VCaP (cell line): Measurements from ENCODE around the gene GRIN2A.

Experiments
- H3K27ac ChIP-seq: fragments of 450-650 bp; 2 replicates; pipeline ENCODE4 v1.5.1; 2017
- TF ChIP-seq, protein P1 (sequence below): fragments of 450-650 bp; conservative IDR thresholded peaks from 2 replicates; pipeline ENCODE4 v1.5.1; 2017; ENCODE audit warnings: mild to moderate bottlenecking, moderate library complexity

Gene GRIN2A

GRCh38 chr16:9807302-9807701 is 374.9 kb downstream of the GRIN2A start:
- H3K27ac ChIP-seq, result no peak overlapping the region

DNA sequence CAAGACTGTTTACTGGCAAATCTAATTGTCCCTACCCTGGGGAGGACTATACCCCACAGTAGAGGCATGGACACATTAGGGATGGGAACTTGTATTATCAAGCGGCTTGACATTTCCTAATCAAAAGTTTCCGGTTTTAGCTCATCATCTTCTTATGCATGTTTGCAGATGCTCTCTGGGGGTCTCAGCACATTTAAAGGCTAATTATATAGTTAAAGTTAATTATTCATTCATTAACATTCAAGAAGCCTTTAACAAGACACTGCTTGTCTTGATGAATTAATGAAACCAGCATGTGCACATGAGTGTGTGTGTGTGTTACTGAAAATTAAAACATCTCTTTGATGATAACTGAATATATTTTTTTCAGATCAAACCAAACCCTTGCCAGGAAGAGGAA is 377.1 kb downstream of the GRIN2A start:
- no peak overlapping the region for H3K27ac ChIP-seq
- TF ChIP-seq, protein P1, sequence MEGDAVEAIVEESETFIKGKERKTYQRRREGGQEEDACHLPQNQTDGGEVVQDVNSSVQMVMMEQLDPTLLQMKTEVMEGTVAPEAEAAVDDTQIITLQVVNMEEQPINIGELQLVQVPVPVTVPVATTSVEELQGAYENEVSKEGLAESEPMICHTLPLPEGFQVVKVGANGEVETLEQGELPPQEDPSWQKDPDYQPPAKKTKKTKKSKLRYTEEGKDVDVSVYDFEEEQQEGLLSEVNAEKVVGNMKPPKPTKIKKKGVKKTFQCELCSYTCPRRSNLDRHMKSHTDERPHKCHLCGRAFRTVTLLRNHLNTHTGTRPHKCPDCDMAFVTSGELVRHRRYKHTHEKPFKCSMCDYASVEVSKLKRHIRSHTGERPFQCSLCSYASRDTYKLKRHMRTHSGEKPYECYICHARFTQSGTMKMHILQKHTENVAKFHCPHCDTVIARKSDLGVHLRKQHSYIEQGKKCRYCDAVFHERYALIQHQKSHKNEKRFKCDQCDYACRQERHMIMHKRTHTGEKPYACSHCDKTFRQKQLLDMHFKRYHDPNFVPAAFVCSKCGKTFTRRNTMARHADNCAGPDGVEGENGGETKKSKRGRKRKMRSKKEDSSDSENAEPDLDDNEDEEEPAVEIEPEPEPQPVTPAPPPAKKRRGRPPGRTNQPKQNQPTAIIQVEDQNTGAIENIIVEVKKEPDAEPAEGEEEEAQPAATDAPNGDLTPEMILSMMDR, result no peak

More at GRCh38 chr16:9807302-9807701, 374.9 kb downstream of the GRIN2A start:
- TF ChIP-seq, protein P1, result no peak

DNA sequence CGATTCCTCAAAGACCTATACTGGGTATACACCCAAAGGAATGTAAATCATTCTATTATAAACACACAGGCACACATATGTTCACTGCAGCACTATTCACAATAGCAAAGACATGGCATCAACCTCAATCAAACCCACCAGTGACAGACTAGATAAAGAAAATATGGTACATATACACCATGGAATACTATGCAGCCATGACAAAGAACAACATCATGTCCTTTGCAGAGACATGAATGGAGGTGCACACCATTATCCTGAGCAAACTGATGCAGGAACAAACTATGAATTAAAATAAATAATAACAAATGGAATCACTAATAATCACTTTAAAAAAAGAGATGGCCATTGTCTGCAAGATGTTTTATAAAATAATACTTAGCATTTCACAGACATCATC is 380.1 kb downstream of the GRIN2A start:
- TF ChIP-seq, protein P1, result no peak
- H3K27ac ChIP-seq, result no peak overlapping the region

GRCh38 chr16:9801651-9802050 is 380.6 kb downstream of the GRIN2A start:
- TF ChIP-seq, protein P1, result no peak

DNA sequence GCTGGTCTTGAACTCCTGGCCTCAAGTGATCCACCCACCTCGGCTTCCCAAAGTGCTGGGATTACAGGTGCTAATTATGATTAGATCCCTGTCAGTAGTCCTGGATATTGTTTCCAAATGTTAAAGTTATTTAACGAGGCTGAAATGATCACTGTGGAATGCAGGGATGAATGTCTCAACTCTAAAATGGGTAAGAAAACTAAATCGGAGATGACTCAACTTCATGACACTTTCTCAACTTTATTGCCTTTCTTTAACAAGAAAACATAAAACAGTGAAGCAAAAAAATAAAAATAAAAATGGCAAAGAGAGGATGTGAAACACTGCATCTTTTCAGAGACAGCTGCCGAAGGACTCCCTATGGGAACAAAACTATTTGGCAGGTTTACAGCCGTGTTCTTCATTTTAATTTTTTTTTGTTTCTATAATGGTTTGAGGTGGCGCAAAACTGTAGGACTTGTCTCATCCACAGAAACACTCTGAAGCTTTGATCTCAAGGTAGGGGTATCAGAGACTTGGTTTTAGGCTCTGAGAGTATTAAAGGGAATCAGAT is 382.0 kb downstream of the GRIN2A start:
- H3K27ac ChIP-seq, result no peak overlapping the region
- TF ChIP-seq, protein P1, result no peak

More at GRCh38 chr16:9801651-9802050, 380.6 kb downstream of the GRIN2A start:
- no peak overlapping the region for H3K27ac ChIP-seq

- H3K27ac ChIP-seq, result no peak overlapping the region
- TF ChIP-seq, protein P1, result no peak
Measured at GRCh38 chr16:9798952-9799580, 383.2 kb downstream of the GRIN2A start.

GRCh38 chr16:9798474-9798873 is 383.8 kb downstream of the GRIN2A start:
- TF ChIP-seq, protein P1, result no peak
- H3K27ac ChIP-seq, result no peak overlapping the region
